RCC 7860 (cell line): ENCODE measurements around the gene HCN2.
A peak's percentile ranks its signal among the peaks of the same experiment; 100 is the strongest.

Experiments
- DNase-seq: peaks from one replicate; pipeline ENCODE4 v3.0.0-alpha.2; 2015; ENCODE audit warnings: low spot score
- FAIRE-seq: peaks from 2 replicates; lab custom pipeline; 2012; peaks lifted over from hg19 to GRCh38; lab: Jason Lieb, UNC

The HCN2 gene

DNA sequence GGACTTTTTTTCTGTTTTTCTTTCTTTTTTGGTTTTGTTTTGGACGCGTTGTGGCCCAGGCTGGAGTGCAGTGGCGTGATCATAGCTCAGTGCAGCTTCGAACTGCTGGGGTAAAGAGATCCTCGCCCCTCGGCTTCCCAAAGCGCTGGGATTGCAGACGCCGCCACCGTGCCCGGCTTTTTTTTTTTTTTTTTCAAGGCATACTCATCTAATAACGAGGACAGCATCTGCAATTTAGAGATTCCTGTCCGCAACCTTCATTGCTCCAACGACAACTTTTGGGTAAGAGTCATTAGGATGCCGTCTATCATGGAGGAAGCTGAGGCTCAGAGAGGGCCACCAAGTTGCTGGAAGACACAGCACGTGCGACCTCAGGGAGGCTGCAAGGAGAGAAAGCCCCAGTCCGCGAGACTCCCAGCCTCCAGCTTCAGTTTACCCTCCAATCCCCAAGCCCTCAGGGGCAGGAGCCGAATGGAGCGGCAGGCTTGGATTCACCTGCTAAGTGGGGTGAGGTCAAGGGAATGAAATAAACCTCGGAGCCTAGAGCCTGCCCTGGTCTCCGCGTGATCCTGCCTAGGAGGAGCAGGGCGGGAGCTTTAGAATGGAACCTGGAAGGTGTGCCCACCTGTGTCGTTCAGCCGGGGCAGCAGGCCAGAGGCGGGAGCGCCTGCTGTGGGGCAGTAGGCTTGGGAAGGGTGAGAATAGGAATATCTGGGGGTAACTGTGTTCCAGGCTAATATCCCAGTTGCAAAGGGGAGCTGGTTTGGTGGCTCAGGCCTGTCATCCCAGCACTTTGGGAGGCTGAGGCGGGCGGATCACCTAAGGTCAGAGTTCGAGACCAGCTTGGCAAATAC is 44.3 kb downstream of the HCN2 start:
- DNase-seq, result no peak

DNA sequence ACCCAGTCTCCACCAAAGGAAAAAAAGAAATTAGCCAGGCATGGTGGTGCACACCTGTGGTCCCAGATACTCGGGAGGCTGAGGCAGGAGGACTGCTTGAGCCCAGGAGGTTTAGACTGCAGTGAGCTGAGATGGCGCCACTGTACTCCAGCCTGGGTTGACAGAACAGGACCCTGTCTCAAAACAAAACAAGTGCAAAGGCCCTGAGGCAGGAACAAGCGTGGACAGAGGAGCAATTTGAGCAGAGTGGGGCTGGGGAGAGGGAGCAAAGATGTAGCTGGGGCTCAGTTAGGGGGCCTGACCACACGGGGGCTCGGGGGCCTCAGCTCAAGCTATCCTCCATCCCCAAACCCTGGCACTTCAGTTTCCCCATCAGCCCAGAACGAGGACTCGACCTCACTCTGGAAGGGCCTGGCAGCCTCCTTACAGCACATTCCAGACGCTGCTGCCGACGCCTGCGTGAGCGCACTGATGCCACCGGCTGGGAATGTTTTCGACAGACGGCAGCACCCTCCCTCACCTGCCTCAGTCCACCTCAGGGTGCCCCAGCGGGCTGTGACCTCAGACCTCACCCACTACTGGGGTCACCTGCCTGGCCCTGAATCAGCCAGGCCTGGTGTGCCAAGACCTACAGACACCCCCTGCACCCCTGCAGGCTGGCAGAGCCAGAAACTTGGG is 45.4 kb downstream of the HCN2 start:
- DNase-seq, result no peak
- no peak for FAIRE-seq

More for the DNA sequence above, 44.3 kb downstream of the HCN2 start:
- no peak for FAIRE-seq

DNA sequence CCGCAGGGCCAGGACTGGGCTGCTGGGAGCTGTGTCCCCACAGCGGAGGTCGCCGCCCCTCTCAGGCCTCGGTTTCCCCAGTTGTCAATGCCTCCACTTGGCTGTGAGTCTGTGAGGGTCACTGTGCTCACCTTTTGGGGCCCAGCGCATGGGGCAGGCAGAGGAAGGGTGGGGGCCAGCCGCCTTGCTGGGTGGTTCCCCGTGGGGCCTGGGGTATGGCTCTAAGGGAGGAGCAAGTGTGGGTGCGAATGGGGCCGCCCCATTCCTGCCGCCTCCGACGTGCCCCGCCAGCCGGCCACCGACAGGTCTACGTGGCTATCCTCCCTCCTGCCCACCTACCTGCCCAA is 49.2 kb downstream of the HCN2 start:
- FAIRE-seq (no peak), DNase-seq (no peak)

DNA sequence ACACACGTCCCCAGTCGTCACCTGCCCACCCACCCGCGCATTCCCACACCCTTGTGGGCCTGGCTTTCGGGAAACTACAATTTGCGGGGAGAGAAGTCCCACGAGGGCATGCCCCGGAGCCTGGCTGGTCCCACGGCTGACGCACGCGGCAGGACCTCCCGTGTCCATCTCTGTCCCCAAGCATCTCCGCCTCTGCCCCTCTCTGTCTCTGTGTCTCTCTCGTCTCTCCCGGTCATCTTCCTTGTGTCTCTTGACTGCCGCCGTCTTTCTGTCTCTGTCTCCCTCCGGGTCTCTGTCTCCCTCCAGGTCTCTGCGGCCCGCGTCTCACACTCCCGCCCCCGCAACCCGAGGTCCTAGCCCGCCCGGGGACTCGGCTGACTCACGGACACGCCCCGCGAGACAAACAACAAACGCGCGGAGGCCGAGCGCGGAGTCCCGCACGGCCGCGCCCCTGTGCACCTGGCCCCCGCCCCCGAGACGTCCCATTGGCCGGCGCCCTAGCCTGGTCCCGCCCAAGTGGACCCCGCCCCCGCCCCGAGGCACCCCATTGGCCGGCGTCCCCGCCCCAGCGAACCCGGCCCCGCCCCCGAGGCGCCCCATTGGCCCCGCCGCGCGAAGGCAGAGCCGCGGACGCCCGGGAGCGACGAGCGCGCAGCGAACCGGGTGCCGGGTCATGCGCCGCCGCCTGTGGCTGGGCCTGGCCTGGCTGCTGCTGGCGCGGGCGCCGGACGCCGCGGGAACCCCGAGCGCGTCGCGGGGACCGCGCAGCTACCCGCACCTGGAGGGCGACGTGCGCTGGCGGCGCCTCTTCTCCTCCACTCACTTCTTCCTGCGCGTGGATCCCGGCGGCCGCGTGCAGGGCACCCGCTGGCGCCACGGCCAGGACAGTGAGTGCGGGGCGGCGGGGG is 49.8 kb downstream of the HCN2 start, which contains the start of gene FGF22:
FGF22 (plus strand) TSS at position 627 of the 908 bp plus-strand sequence; CDS start at position 674, 47 bp downstream.
- DNase-seq (peak; percentile 62), FAIRE-seq (no peak)

DNA sequence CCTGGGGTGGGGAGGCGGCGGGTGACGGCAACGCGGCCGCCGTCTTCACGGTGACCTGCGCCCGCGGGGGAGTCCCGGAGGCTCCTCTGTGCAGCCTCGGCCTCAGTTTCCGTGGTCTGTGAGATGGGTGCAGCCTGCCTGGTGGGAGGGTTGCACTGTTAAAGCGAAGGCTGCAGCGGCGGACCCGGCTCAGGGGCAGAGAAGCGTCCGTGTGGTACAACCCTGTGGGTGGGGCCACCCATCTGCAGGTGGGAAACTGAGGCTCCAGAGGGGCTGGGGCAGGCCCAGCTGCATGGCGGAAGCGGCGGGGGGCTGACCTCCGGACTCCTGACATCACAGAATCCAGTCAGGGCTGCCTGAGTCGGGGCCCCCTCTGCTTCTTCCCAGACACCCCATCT is 50.5 kb downstream of the HCN2 start:
- no peak for DNase-seq
- no peak for FAIRE-seq

DNA sequence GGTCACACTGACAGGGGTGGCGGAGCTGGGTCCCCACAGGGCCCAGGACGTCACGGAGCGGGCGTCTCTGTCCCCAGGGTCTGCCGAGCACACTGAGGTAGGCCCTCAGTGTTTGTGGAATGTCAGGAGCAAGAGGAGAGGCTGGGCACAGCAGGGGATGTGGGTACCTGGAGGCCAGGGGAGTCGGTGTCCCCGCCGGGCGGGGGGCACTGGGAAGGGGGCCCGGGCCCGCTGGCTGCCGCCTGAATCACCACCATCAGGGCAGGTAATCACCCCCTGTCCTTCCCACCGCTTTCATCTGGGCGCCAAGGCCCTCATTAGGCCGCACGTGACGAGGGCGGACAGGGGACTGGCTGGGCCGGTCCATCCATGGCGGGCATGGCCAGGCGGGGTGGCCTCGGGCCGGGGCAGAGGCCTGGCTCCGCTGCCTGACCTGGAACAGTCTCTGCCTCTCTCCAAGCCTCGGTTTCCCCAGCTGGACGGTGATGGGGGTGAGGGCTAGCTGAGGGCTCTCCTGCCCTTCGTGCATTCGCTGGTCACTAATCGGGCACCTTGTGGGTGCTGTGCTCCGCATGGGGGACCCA is 51.0 kb downstream of the HCN2 start:
- no peak for DNase-seq
- no peak for FAIRE-seq

DNA sequence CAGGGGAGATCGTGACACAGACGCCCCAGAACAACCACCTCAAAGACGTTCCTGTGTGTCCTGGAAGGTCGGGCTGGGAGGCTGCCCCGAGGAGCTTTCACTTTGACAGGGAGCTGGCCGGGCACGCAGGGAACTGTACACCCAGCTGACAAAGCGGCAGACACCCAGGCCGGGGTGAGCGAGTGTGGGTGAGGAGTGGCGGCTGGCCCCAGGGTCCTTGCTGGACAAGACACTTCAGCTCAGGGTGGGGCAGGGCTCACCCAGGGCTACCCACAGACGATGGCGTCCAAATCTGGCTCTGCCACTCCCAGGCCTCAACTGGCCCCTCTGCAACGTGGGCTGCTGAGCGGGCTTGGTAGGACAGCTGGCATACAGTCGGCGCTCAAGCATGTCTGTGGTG is 52.0 kb downstream of the HCN2 start:
- FAIRE-seq (no peak), DNase-seq (no peak)

DNA sequence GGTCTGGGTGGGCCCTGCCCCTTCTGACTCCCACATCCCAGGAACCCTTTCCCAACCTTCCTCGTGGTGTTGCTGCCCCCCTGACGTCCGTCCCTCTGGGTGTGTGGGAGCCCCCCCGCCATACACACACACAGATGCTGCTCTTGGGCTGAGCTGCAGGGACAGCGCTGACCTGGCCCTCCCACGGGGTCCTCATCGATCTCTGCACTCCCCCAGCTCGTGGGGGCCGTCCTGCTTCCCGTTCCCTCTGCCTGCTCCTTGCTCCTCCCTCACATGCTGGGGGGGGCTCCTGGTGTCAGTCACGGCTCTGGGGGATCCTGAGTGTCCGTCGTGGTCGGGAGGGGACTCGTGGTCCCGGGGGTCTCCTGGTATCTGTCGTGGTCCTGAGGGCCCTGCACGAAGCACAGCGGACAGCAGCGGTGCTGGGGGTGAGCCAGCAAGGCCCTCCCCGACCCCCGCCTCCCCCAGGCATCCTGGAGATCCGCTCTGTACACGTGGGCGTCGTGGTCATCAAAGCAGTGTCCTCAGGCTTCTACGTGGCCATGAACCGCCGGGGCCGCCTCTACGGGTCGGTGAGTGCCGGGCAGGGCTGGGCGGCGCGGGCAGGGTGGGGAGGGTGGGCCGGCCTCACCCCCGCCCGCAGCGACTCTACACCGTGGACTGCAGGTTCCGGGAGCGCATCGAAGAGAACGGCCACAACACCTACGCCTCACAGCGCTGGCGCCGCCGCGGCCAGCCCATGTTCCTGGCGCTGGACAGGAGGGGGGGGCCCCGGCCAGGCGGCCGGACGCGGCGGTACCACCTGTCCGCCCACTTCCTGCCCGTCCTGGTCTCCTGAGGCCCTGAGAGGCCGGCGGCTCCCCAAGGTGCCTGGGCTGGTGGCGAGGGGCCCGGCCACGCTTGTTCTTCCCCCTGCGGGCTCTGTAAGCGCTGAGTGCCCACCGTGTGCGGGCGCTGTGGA is 53.4 kb downstream of the HCN2 start:
- DNase-seq, result no peak
- no peak for FAIRE-seq

DNA sequence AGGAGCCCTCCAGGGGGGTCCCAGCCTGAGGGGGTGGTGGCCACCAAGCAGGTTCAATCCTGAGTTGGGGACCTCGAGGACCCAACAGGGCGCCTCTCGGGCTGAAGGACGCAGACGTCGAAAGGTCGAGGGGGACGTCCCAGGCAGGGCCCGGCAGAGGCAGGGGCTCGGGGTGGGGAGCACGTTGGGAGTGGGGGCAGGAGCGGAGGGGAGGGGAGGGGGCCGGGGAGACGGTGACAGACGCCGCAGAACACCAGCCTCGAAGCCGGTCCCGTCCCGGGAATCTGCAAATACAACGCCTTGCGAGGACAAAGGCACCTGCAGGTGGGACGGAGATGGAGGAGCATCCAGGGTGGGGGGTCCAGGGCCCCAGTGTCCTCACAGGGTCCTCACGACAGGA is 54.1 kb downstream of the HCN2 start:
- no peak for FAIRE-seq
- no peak for DNase-seq

DNA sequence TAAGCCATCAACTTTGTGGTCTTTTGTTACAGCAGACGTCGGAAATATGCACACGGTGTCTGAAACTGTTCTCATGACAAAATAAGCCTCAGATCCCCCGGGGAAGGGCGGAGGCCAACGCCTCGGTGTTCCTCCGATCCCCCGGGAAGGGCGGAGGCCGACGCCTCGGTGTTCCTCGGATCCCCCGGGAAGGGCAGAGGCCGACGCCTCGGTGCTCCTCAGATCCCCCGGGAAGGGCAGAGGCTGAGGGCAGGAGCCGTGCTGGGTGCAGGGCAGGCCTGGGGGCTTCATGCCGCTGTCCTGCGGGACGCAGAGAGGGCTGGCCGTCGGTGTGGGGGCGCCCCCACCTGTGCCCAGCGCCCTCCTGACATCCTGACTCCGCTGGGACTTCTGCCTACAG is 54.7 kb downstream of the HCN2 start:
- DNase-seq, result no peak

DNA sequence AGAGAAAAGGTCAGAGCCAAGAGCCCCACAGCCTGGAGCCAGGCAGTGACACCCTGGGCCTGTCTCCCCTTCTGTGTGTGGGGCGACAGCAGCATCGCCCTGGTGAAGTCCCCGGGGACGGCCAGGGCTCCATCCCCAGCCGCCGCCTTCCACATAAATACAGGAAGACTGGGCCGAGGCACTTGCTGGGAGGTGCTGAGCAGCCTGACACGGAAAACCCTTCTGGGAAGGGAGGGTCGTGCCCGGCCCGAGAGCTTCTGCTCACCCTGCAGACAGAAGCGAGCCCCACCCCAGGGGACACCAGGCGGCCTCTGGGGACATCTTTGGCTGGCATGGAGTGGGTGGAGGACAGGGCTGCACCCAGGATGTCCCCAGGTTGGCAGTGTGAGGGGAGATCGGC is 55.1 kb downstream of the HCN2 start:
- DNase-seq (no peak), FAIRE-seq (no peak)

More for the DNA sequence above, 54.7 kb downstream of the HCN2 start:
- FAIRE-seq, result no peak

DNA sequence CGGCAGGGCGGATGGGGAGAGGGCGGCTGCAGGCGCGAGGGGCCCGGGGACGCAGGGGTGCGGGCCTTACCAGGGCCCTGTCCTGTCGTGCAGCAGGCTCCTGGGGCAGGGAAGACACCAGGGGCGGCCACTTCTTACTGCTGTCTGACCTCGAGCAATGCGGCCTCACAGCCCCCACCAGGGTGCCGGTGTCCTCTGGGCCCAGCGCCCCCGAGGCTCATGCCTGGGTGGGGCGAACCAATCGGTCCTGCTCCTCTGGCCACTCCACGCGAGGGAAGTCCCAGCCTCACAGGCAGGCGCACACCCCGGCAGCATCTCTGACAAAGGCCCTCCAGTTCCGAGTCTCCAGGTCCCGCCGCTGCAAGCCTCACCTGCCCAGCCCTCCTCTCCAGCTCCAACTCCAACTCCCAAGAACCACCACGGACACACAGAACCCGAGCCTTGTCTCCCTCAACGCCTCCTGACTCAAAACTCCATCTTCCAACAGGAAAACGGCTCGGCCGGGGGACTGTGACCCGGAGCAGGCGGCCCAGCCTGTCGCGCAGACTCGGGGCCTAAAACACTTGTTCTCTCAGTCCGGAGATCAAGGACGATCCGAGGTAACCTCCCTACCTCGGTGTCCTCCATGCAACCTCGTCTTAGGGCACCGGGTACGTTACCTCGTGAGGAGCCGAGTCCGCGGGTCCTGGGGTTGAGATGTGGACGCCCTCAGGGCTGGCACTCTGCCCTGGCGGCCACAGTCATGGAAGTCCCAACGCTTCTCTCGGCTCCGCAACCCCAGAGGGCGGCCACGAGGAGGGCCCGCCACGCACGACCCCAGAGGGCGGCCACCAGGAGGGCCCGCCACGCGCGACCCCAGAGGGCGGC is 56.5 kb downstream of the HCN2 start:
- FAIRE-seq (no peak), DNase-seq (no peak)

DNA sequence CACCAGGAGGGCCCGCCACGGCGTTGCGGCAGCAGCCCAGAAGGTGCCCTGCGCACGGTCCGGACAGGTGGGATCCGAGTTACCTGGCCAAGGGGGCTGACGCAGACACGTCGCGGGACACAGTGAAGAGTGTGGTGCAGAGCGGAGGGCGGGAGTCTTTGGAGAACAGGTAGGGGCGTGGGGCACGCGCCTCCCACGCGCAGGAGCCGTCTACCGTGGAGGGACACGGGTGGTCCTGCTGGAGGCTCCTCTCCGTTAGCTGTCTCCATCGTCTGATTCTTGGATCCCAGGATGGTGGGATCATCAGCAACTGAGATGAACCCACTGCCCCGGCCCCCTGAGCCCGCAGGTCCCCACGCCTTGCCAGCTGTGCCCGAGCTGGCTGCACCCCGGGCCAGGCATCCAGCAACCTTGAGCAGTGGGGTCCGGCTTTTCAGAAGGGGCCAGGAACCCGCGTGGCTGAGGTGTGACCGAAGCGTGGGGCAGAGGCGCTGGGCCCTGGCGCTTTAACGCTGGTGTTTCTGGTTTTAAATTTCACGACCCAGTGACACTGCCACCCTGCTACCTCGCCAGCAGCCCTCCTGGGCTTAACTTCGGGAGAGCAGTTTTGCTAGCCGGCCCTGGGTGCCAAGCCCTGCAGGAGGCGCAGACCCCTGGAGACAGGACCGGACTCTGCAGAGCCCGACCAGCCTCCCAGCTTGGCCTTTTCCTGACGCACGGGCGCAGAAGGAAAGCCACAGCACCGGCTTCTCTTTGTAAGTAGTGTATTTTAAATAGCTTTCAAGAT is 57.3 kb downstream of the HCN2 start:
- no peak for FAIRE-seq
- no peak for DNase-seq

DNA sequence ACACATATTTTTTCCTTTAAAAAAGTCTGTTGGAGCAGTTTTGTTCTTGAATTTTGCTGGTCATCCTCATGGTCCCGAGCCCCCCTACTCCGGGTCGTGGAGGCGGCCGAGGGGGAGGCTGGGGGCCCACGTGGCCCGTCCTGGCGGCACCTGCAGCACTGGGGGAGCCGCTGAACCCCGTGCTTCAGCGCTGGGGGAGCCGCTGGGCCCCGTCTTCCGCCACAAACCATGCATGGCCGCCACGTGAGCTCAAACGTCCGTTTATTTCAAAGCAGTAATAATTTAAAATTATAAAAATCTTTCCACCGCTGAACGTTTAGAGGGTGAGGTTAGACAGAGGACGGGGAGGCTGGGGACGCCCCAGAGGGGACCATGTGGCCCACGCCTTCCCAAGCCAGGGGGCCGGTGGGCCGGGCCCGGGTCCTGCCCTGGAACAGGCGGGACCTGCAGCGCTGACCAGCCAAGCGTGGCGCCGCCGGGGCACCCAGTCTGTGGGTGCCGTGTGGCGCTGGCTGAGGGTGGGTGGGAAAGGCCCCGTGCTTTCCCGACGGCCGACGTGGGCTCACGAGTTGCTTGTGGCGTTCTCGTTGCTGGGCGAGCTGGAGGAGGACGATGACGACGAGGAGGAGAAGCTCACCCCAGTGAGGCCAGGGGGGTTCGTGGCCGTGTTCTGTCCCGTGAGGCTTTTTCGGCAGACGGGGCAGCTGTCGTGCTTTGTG is 58.0 kb downstream of the HCN2 start:
- FAIRE-seq (no peak), DNase-seq (no peak)

DNA sequence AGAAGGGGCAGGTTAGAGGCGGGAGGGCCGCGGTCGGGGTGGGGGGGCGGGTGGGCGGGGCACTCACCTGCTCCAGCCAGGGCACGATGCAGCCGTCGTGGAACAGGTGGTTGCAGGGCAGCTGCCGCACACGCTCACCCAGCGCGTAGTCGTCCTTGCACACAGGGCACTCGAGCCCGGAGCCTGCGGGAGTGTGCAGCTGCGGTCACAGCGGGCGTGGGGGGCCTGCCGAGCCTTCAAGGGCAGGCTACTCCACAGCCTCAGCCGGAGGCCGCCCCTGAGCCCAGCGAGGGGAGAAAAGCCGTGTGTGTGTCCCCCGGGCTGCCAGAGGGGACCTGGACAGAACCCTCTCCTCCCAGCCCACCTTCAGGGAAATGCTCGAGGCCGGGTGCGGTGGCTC is 58.6 kb downstream of the HCN2 start:
- DNase-seq (no peak), FAIRE-seq (no peak)

DNA sequence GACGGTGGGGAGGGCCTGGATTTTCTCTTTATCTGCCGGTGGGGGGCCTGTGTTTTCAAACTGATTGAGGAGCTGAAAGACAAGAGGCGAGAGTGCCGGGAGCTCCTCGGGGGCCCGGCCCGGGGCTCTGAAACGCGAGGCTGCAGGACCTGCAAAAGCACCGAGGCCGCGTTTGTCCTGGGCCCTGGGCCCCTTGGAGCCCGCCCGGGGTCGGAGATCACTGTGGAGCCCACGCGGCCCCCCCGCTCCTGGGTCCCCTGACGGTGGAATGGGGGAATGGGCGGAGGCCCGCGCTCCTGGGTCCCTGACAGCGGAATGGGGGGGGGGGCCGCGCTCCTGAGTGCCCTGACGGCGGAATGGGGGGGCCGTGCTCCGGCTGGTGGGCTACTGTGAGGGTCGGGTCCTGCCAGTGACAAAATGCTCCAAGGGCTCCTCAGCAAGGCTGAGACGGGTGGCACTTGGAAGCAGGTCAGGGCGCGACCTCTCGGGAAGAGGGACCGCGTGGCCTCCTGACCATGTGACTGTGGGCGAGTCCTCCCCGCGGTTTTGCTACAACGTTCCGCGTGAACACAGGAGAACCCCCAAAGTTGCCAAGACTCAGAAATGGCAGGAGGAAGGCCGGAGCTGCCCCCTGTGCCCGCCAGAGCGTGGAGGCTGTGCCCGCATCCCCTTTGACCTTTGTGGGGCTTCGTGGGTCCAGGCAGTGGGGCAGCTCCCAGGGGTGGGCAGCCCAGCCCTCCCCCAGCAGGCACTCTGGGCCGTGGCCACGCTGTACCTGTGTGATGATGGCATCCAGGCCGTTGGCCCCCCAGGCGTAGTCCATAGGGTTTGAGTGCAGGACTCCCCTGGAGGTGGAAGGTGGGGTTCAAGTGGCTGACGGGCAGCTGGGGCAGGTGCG is 59.5 kb downstream of the HCN2 start:
- FAIRE-seq (no peak), DNase-seq (no peak)
